H1 (cell line): ENCODE results near the gene BTBD16. TPM values are rescaled to one million over a fixed set of nuclear protein-coding genes. Genes with fewer than 3 reads are reported as not detected.
A peak's percentile ranks its signal among the peaks of the same experiment; 100 is the strongest.

Experiments used
- CTCF ChIA-PET: fragments of 300-600 bp; sonication (Branson Sonifier 250); formaldehyde crosslinking; loops from one replicate; lab custom pipeline; 2021; ENCODE audit not compliant: partially characterized antibody; lab: Charles Lee
- POLR2A ChIA-PET: fragments of 300-600 bp; sonication (Branson Sonifier 250); formaldehyde crosslinking; loops from one replicate; lab custom pipeline; 2021; ENCODE audit warnings: inconsistent platforms; ENCODE audit not compliant: partially characterized antibody; lab: Charles Lee
- DNase-seq, 2 experiments: peaks; one replicate each; pipeline versions ENCODE4 v3.0.0 to v3.0.0-alpha.2; 2010 to 2022; ENCODE audit warnings: low spot score in 2 of 2, low read depth in 1 of 2, mixed read lengths in 1 of 2
- FAIRE-seq: peaks from 2 replicates; lab custom pipeline; 2011; peaks lifted over from hg19 to GRCh38; lab: Jason Lieb, UNC
- H2AFZ ChIP-seq: 2 replicates; pipeline ENCODE4 v1.8.1; 2012; ENCODE audit warnings: low read length, inconsistent platforms
- H2AK5ac ChIP-seq: 2 replicates; pipeline ENCODE4 v1.6.1; 2013; ENCODE audit warnings: low read depth, low read length
- H2BK120ac ChIP-seq: replicated peaks from 2 replicates; pipeline ENCODE3; 2013; ENCODE audit warnings: low read depth, low read length, inconsistent platforms
- H2BK12ac ChIP-seq: 2 replicates; pipeline ENCODE4 v1.6.1; 2013; ENCODE audit warnings: low read depth, low read length
- H2BK15ac ChIP-seq: 2 replicates; pipeline ENCODE4 v1.6.1; 2013; ENCODE audit warnings: low read length
- H2BK20ac ChIP-seq: 2 replicates; pipeline ENCODE4 v1.6.1; 2013; ENCODE audit warnings: low read length
- H2BK5ac ChIP-seq: 2 replicates; pipeline ENCODE4 v1.6.1; 2013; ENCODE audit warnings: low read depth, low read length
- H3K14ac ChIP-seq: 2 replicates; pipeline ENCODE4 v1.6.1; 2013; ENCODE audit warnings: inconsistent platforms; ENCODE audit not compliant: insufficient read length
- H3K18ac ChIP-seq: 2 replicates; pipeline ENCODE4 v1.6.1; 2013; ENCODE audit warnings: low read length; ENCODE audit errors: extremely low read depth
- H3K23ac ChIP-seq: 2 replicates; pipeline ENCODE4 v1.6.1; 2013; ENCODE audit warnings: inconsistent platforms; ENCODE audit not compliant: insufficient read length
- H3K23me2 ChIP-seq: 2 replicates; pipeline ENCODE4 v1.6.1; 2013; ENCODE audit warnings: low read depth, low read length
- H3K27ac ChIP-seq: 2 replicates; pipeline ENCODE4 v1.6.1; 2011; ENCODE audit warnings: low read depth, low read length, inconsistent platforms
- H3K27me3 ChIP-seq, 4 experiments: replicated peaks in 1 of 4; 1 replicate in 1 of 4; 2 replicates in 3 of 4; pipeline versions ENCODE4 v1.6.1 to v1.8.1; 2011 to 2013; ENCODE audit warnings: low read length in 3 of 4, mild to moderate bottlenecking in 3 of 4, inconsistent platforms in 2 of 4, mixed read lengths in 2 of 4, moderate library complexity in 1 of 4; ENCODE audit not compliant: control insufficient read depth in 3 of 4, insufficient read depth in 3 of 4; ENCODE audit errors: extremely low read depth in 1 of 4
- H3K36me3 ChIP-seq, 4 experiments: 2 replicates each; pipeline versions ENCODE4 v1.6.1 to v1.8.1; 2011 to 2013; ENCODE audit warnings: mild to moderate bottlenecking in 4 of 4, low read length in 3 of 4, moderate library complexity in 2 of 4, control low read depth in 1 of 4, inconsistent platforms in 1 of 4; ENCODE audit not compliant: insufficient read depth in 4 of 4, control insufficient read depth in 2 of 4
- H3K4ac ChIP-seq: replicated peaks from 2 replicates; pipeline ENCODE3; 2013; ENCODE audit warnings: low read length, low read depth, mixed read lengths, inconsistent platforms; ENCODE audit not compliant: insufficient read length
- H3K4me1 ChIP-seq, 4 experiments: replicated peaks in 1 of 4; 1 replicate in 1 of 4; 2 replicates in 3 of 4; pipeline versions ENCODE4 v1.6.1 to v1.8.1; 2011 to 2013; ENCODE audit warnings: low read length in 3 of 4, inconsistent platforms in 2 of 4, mixed read lengths in 1 of 4; ENCODE audit not compliant: insufficient read depth in 4 of 4, control insufficient read depth in 3 of 4
- H3K4me2 ChIP-seq, 2 experiments: 2 replicates each; pipeline versions ENCODE4 v1.6.1 to v1.8.1; 2011 to 2013; ENCODE audit warnings: low read depth in 2 of 2, low read length in 2 of 2, control low read depth in 1 of 2, inconsistent platforms in 1 of 2, mild to moderate bottlenecking in 1 of 2; ENCODE audit not compliant: insufficient read depth in 1 of 2
- H3K4me3 ChIP-seq, 4 experiments: fragments of 200-600, 300-600 bp in 1 of 4; sonication (generic), shearing (Covaris generic), sonication (Bioruptor Twin) in 1 of 4; 2 replicates each; pipeline versions ENCODE4 v1.5.1 to v1.8.1; 2011 to 2016; ENCODE audit warnings: low read length in 4 of 4, low read depth in 3 of 4, control low read depth in 2 of 4, inconsistent platforms in 2 of 4, mild to moderate bottlenecking in 2 of 4, mixed read lengths in 1 of 4, moderate library complexity in 1 of 4; ENCODE audit not compliant: insufficient read depth in 2 of 4; ENCODE audit errors: extremely low read depth in 1 of 4
- H3K56ac ChIP-seq: replicated peaks from 2 replicates; pipeline ENCODE3; 2013; ENCODE audit warnings: low read depth, mild to moderate bottlenecking, mixed read lengths, low read length, inconsistent platforms; ENCODE audit not compliant: insufficient read length
- H3K79me1 ChIP-seq: 2 replicates; pipeline ENCODE4 v1.6.1; 2013; ENCODE audit warnings: low read depth, low read length, control low read depth
- H3K79me2 ChIP-seq, 2 experiments: 2 replicates each; pipeline versions ENCODE4 v1.6.1 to v1.8.1; 2012 to 2013; ENCODE audit warnings: low read length in 2 of 2, mild to moderate bottlenecking in 2 of 2, inconsistent platforms in 1 of 2; ENCODE audit not compliant: insufficient read depth in 2 of 2, control insufficient read depth in 1 of 2
- H3K9ac ChIP-seq, 4 experiments: replicated peaks in 1 of 4; 1 replicate in 1 of 4; 2 replicates in 3 of 4; pipeline versions ENCODE4 v1.6.1 to v1.8.1; 2011 to 2013; ENCODE audit warnings: low read depth in 3 of 4, low read length in 3 of 4, control low read depth in 2 of 4, mild to moderate bottlenecking in 2 of 4, moderate library complexity in 2 of 4, inconsistent platforms in 1 of 4; ENCODE audit errors: extremely low read depth in 1 of 4
- H3K9me3 ChIP-seq, 2 experiments: 2 replicates each; pipeline versions ENCODE4 v1.6.1 to v1.8.1; 2012 to 2013; ENCODE audit warnings: mild to moderate bottlenecking in 2 of 2, moderate library complexity in 2 of 2, control low read depth in 1 of 2, inconsistent platforms in 1 of 2, low read depth in 1 of 2, low read length in 1 of 2, mixed read lengths in 1 of 2; ENCODE audit not compliant: insufficient read depth in 2 of 2
- H4K20me1 ChIP-seq, 2 experiments: replicated peaks in 1 of 2; 2 replicates each; pipeline versions ENCODE3 to v1.8.1; 2011 to 2013; ENCODE audit warnings: inconsistent platforms in 2 of 2, low read length in 2 of 2, mild to moderate bottlenecking in 1 of 2; ENCODE audit not compliant: insufficient read depth in 2 of 2, control insufficient read depth in 1 of 2
- H4K5ac ChIP-seq: 2 replicates; pipeline ENCODE4 v1.6.1; 2013; ENCODE audit warnings: low read length, low read depth, mixed read lengths, inconsistent platforms; ENCODE audit not compliant: insufficient read length
- H4K8ac ChIP-seq: 2 replicates; pipeline ENCODE4 v1.8.0; 2013; ENCODE audit warnings: mild to moderate bottlenecking, moderate library complexity, low read length, inconsistent platforms; ENCODE audit not compliant: insufficient read depth; ENCODE audit errors: extremely low read depth
- H4K91ac ChIP-seq: replicated peaks from 2 replicates; pipeline ENCODE3; 2013; ENCODE audit warnings: low read length, mixed read lengths, inconsistent platforms; ENCODE audit not compliant: insufficient read length
- JUN ChIP-seq: IDR thresholded peaks from 2 replicates; pipeline ENCODE4 v1.6.1; 2011; ENCODE audit warnings: low read depth, mild to moderate bottlenecking, improper control_type of control experiment, low read length
- NRF1 ChIP-seq: IDR thresholded peaks from 2 replicates; pipeline ENCODE4 v1.6.1; 2011; ENCODE audit warnings: mild to moderate bottlenecking, low read depth, low read length, improper control_type of control experiment
- SP2 ChIP-seq: IDR thresholded peaks from 2 replicates; pipeline ENCODE4 v1.6.1; 2012; ENCODE audit warnings: mild to moderate bottlenecking, low read length, inconsistent platforms
- SRF ChIP-seq: IDR thresholded peaks from 2 replicates; pipeline ENCODE4 v1.6.1; 2011; ENCODE audit warnings: mild to moderate bottlenecking, low read depth, low read length, moderate library complexity
- SUZ12 ChIP-seq: fragments of 200-600 bp; sonication (generic); IDR thresholded peaks from 2 replicates; pipeline ENCODE4 v1.6.1; 2012; ENCODE audit warnings: mild to moderate bottlenecking, inconsistent platforms, low read length, moderate library complexity, mixed read lengths
- WGBS, 2 experiments: shearing (Covaris generic) in 1 of 2; methylation state at CpG; one replicate each; pipeline versions ENCODE4 v1.1.6 to v1.1.7; 2013 to 2015; ENCODE audit warnings: low lambda C conversion rate in 2 of 2, mixed read lengths in 2 of 2, inconsistent platforms in 1 of 2, low coverage in 1 of 2, missing lambda C conversion rate in 1 of 2; ENCODE audit not compliant: insufficient replicate concordance in 2 of 2, insufficient coverage in 1 of 2, insufficient read length in 1 of 2; ENCODE audit errors: extremely low coverage in 1 of 2, missing lambda C conversion rate in 1 of 2; 5-methylcytosine and 5-hydroxymethylcytosine counted together
- polyA plus RNA-seq, 7 experiments: library from polyadenylated mRNA; depleted of rRNA in 3 of 7; stranded (reverse) in 5 of 7; unstranded in 2 of 7; fragments of >200 nt in 5 of 7; fragments of 200-250 nt in 2 of 7; gene quantifications; 1 replicate in 5 of 7; 2 replicates in 1 of 7; 4 replicates in 1 of 7; pipeline versions ENCODE4 v1.2.1 to v1.2.3, GENCODE V29; 2011 to 2013; ENCODE audit warnings: missing spikeins in 2 of 7, mixed read lengths in 2 of 7
- total RNA-seq: library from RNA; stranded (reverse); fragmentation: NEBNext Ultra II Directional; extraction: Animal tissue kit (Norgen Biotek cat#: 25700); gene quantifications from 2 replicates; pipeline ENCODE4 v1.2.1, GENCODE V29; 2021
- TF ChIP-seq, protein P1 (sequence below): IDR thresholded peaks from 2 replicates; pipeline ENCODE4 v1.6.1; 2012; ENCODE audit warnings: inconsistent platforms
- TF ChIP-seq, protein P2 (sequence below): IDR thresholded peaks from 2 replicates; pipeline ENCODE4 v1.6.1; 2012; ENCODE audit warnings: inconsistent platforms

Gene BTBD16
- total and polyA plus RNA-seq, 2 of the 8 experiments (the other 6 are each of a cell fraction or from before 2014, with no cell fraction given) = 0.05 TPM; not detected in 1

DNA sequence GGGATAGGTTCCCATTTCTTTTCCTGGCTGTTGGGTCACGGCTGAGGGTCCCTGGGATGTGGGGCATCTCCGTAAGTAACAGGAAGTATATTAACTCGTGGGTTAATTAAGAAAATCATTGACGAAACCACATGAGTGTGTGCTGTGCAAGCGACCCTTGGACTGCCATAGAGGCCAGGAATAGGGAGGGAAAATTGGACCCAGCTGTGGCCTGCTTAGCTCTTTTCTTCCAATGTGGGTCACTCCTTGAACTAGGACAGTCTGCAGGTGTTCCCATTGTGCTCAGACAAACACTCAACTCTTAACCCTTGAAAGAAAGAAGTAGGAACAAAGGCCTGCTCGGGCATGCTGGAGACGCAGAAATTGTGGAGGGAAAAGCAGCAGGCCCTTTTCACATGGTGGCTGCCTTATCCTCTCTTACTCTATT is 77.9 kb downstream of the BTBD16 start:
- Histone ChIP-seq H3K36me3 (no peaks in the 10 kb centered on the region), H3K9me3 (peaks cover 14 to 18% of the 10 kb centered on the region in 2 experiments), H3K4ac (no peak overlapping the region), H2BK5ac (no peak overlapping the region), H2AFZ (0 out of 2 replicates have a peak overlapping the region, but pooled peaks have one; percentile 19), H4K20me1 (no peaks in the 10 kb centered on the region), H3K4me3 (no peak overlapping the region), H2BK12ac (no peak overlapping the region), H4K8ac (no peak overlapping the region), H3K23ac (no peak overlapping the region), H4K5ac (no peak overlapping the region), H3K4me1 (peaks cover 0 to 2% (median under 1%) of the 10 kb centered on the region in 4 experiments; a peak in 2 of 7 replicates), H3K23me2 (no peaks in the 10 kb centered on the region), H2AK5ac (no peak overlapping the region), H3K14ac (no peak overlapping the region), H3K9ac (no peak overlapping the region), H2BK120ac (no peak overlapping the region), H3K27ac (no peak overlapping the region), H3K79me1 (no peaks in the 10 kb centered on the region), H3K56ac (no peak overlapping the region), H4K91ac (no peak overlapping the region), H3K18ac (no peak overlapping the region), H3K27me3 (no peaks in the 10 kb centered on the region), H2BK20ac (no peak overlapping the region), H3K79me2 (no peaks in the 10 kb centered on the region), H2BK15ac (no peak overlapping the region), H3K4me2 (no peak overlapping the region)
- FAIRE-seq (no peak), DNase-seq (no peak)
- WGBS, 2 experiments = 89% methylated on average over 7 of the region's 7 CpGs; no CpG with 5 or more reads in 1 of the 2 experiments
- ChIA-PET CTCF (interaction anchor here (1.1 kb wide), 1 partner anchor 86 kb away, joined by 3 read pairs; no protein-coding TSS in a partner anchor), POLR2A (interaction anchor here (0.7 kb wide), 1 partner anchor 146 kb away, joined by 3 read pairs; no protein-coding TSS in a partner anchor)
- TF ChIP-seq SRF (no peak), SUZ12 (no peak), JUN (no peak), NRF1 (no peak), SP2 (no peak)
- TF ChIP-seq, protein P1, sequence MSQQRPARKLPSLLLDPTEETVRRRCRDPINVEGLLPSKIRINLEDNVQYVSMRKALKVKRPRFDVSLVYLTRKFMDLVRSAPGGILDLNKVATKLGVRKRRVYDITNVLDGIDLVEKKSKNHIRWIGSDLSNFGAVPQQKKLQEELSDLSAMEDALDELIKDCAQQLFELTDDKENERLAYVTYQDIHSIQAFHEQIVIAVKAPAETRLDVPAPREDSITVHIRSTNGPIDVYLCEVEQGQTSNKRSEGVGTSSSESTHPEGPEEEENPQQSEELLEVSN = peak; percentile 93
- TF ChIP-seq, protein P2, sequence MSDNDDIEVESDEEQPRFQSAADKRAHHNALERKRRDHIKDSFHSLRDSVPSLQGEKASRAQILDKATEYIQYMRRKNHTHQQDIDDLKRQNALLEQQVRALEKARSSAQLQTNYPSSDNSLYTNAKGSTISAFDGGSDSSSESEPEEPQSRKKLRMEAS = peak; percentile 80
